ENCODE results near the gene GHRHR.

The GHRHR gene

DNA sequence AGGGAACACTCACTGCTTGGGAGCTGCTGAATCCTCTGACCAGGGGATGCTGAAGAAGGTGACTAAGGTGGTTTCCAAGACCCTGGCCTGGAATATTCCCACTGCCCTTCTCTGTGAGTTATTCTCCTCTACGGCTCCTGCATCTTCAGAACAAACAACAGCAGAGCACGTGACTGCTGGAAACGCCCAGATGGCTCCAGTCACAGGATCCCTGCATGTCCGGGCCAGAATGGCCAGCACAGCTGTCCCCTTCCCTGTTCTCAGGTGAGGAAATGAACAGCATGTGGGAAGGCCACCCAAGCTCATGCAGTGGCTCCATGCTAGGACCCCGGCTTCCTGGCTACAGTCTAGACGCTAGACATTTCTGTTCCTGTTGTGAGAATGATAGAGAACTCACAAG is 43.1 kb downstream of the GHRHR start:
- no peak for DNase-seq (ENCODE audit: low read depth)

GRCh38 chr7:31007634-31008033 is 43.9 kb downstream of the GHRHR start:
- no peak for DNase-seq (ENCODE audit: low read depth)

DNA sequence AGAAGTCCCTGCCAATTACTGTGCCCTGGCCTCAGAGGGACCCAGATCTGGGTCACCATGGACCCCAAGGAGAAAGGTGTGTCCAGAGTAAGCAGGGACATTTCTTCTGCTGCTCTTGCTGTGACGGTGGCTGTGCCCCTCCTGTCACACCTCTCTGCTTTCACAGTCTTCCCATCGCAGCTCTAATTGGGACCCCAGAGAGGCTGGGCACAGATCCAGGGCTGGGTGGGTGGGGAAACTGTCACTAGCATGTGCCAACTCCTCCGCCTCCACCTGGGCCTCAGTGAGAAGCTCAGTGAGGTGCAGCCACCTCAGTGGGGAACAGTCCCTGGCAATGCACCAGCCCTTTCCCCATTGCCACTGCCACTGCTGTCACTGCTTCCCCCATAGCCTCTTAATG is 51.1 kb downstream of the GHRHR start:
- no peak for DNase-seq (ENCODE audit: low read depth)

DNA sequence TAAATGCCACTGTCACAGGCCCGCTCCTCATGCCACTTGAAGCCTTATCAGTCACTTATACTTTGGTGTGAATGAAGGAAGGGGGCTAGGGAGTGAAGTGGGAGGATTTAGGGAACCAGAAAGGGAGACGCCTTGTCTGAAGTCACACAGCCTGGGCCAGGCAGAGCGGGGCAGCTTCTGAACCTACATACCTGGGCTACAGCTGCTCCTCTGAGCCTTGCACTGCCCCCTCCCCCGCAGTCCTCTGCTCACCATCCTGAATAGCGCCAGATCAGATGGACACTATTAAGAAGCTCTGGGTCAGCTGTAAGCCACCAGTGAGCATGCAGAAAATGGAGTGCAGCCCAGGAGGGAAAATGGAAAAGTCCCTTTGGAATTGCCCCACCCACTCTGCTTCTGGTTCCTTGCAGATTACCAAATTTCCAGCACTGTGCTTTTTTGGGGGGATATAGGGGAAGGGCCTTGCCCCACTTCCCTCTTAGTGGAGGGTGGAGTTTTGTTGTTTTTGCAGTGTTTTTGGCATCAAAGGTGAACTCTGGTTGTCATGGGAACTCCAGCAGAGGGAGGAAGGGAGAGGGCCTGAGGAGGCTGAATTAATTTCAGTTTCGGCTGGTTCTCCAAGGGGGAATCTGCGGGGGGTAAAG is 53.4 kb downstream of the GHRHR start:
- no peak for DNase-seq (ENCODE audit: low read depth)

GRCh38 chr7:31017721-31018120 is 54.0 kb downstream of the GHRHR start:
- no peak for DNase-seq (ENCODE audit: low read depth)

GRCh38 chr7:31019509-31019908 is 55.8 kb downstream of the GHRHR start:
- no peak for DNase-seq (ENCODE audit: low read depth)

DNA sequence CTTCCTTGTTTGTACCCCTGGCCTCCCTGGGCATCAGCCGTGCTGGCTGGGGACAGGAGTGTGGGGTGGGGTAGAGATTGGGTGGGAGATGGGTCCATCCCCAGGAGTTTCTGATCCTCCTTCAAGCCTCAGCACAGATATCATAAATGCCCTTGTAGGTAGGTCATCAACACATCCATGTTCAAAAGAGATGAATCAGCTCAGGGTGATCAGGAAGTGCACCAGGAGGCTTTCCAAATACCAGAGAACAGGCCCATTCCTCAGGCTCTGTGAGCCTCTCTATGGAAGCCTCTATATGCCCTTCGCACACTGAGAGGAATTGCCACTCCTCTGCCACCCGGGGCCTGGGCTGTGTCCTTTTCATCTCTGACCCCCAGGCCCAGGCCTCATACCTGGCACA is 56.4 kb downstream of the GHRHR start:
- DNase-seq (ENCODE audit: low read depth) = no peak

DNA sequence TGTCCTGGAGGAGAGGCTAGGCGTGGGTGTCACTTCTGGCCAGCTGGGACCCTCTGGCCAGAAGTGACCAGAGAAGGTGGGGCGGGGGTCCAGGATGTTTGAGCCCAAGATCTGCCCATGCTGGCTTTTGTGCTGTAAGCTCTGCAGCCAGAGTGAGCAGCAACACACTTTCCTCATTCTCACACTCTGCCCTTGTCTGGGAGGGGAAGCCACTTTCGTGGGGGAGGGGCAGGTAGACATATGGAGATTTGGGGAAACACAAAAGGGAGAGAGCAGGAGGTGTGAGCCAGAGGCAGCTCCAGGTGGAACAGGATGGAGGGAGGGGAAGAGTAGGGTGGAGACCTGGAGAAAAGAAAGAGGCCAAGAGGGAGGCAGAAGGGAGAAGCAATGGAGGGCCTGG is 56.9 kb downstream of the GHRHR start:
- no peak for DNase-seq (ENCODE audit: low read depth)

GRCh38 chr7:31022117-31022516 is 58.4 kb downstream of the GHRHR start:
- no peak for DNase-seq (ENCODE audit: low read depth)

GRCh38 chr7:31022726-31023125 is 59.0 kb downstream of the GHRHR start:
- no peak for DNase-seq (ENCODE audit: low read depth)

DNA sequence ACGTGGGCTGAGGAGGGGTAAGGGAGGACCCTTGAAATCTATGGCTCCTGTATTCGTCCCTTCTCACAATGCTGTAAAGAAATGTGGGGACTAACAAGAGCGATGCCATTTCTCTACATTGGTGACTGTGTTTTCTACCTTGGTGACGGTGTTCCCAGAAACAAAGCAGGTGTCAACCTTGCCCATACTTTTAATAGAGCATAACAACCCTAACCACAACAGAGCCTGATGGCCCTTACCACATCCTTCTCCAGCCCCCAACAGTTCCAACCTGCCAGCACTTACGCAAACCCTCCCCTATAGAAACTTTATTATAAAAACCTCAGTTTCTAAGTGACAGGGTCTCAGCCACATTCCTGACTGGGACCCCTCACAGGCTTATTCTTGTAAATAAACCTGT is 60.1 kb downstream of the GHRHR start:
- no peak for DNase-seq (ENCODE audit: low read depth)

DNA sequence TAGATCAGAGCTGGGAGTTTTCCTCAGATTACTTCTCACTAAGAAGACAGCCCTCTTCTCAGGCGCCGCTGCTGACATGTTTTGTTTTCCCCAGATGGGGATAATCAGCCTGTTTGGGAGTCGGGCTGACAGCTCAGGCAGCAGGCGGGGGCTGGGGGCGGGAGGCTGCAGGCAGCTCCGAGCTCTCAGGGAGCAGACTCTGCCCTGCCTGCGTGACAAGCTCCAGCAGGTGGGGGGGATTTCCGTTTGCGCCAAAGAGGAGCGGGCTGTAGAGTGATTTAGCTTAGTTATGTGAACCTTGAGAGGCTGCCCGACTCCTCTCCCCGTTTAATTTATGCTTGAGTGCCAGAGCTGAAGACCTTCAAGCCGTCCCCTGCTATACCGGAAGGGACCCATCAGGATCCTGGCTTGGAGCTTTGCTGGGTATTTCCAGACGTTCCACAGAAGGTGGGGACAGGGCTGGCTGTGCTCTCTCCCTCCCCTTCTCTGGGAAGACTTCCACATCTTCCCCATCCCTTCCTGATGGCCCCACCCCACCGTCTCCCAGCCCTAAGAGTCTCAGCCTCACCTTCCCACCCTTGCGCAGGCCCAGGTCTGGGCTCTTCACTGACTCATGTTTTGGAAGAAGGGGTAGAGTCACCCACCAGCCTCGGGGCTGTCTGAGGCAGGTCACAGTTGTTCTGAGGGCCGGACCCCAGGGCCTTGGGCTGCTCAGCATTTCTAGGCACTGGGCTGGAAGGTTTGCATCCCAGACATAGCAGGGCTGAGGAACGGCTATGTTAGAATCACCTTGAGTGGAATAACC is 63.6 kb downstream of the GHRHR start:
- no peak for DNase-seq (ENCODE audit: low read depth)

- no peak for DNase-seq (ENCODE audit: low read depth)
Measured at GRCh38 chr7:31028006-31028405, 64.3 kb downstream of the GHRHR start.

DNA sequence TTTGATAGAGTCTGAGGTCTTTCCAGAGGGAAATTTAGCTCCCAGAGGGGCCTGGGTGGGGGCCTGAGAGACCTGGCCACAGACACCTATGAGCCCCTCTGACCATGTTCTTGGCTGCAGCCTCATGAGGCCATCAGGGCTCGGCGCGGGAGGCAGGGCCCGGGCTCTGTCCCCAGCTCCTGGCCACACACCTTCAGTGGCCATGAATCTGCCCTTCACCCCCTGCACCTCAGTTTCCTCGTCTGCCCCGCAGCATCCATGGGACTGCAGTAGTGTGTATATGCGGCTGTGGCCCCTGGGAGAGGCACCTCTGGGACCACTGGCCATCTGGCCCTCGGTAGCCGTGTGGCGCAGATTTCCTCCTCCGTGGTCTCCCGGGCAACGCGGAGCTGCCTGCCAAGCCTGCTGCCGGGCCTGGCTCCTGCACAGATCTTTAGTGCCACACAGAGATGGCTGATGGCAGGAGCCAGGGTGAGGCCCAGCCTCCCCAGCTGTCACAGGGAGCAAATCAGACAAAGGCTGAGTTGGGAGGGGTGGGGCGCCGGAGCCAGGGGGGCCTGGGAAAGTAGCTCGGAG is 64.8 kb downstream of the GHRHR start:
- DNase-seq (ENCODE audit: low read depth) = no peak
